Measurements from ENCODE around the gene MBD5.

- TF ChIP-seq YY1 (IDR thresholded peaks at IDR 0.05; ENCODE audit: insufficient read depth, insufficient read length) (no peak), ZNF274 (IDR thresholded peaks at IDR 0.05; ENCODE audit: low read depth, low read length) (no peak)
These were observed 145.1 kb downstream of the MBD5 start for GRCh38 chr2:148165975-148166374.

All from NT2/D1 (cell line).